T-helper 17 cell (primary cell): ENCODE data around the gene RAB37. TPM values are rescaled to one million over a fixed set of nuclear protein-coding genes. Genes with fewer than 3 reads are reported as not detected.

Experiments used
- ATAC-seq: fragments of 150-1000 bp; cut with Tn5 transposase; 2 replicates; pipeline ENCODE4 v1.10.0; 2021; ENCODE audit warnings: mild to moderate bottlenecking, moderate library complexity
- DNase-seq, 3 donors: peaks; one replicate each; pipeline versions ENCODE4 v3.0.0 to v3.0.0-alpha.2; 2020 to 2021
- H3K9me3 ChIP-seq: one replicate; pipeline ENCODE4 v1.7.0; 2013; ENCODE audit warnings: low read length, mild to moderate bottlenecking; ENCODE audit not compliant: control insufficient read depth, poor library complexity, severe bottlenecking
- H3K27ac Mint-ChIP-seq: one replicate; pipeline ENCODE4 v1.8.0; 2022; ENCODE audit warnings: mild to moderate bottlenecking, moderate library complexity, mixed read lengths
- H3K27me3 Mint-ChIP-seq: one replicate; pipeline ENCODE4 v1.8.0; 2022; ENCODE audit warnings: mixed read lengths
- H3K36me3 Mint-ChIP-seq: one replicate; pipeline ENCODE4 v1.8.0; 2022; ENCODE audit warnings: low read depth, mixed read lengths
- H3K4me1 Mint-ChIP-seq: one replicate; pipeline ENCODE4 v1.8.0; 2022; ENCODE audit warnings: mild to moderate bottlenecking, mixed read lengths
- H3K4me3 Mint-ChIP-seq: one replicate; pipeline ENCODE4 v1.8.0; 2022; ENCODE audit warnings: mild to moderate bottlenecking, moderate library complexity, mixed read lengths
- total RNA-seq, 4 donors: library from RNA in 2 of 4; stranded (reverse) in 2 of 4; gene quantifications; one replicate each; pipeline ENCODE4 v1.2.3 and lab custom pipeline; 2022 to 2026

Gene RAB37
- total RNA-seq, 2 donors from 2014 or later = 41.4 to 83.3 TPM

GRCh38 chr17:74743755-74744154 lies 6.7 kb downstream of the RAB37 start:
- peak overlapping the region; percentile 93 for H3K27ac Mint-ChIP-seq
- peaks cover 59% of the 10 kb centered on the region for H3K4me1 Mint-ChIP-seq
- H3K4me3 Mint-ChIP-seq = peak overlapping the region; percentile 86
- DNase-seq (no peak), ATAC-seq (no peak)
- H3K9me3 ChIP-seq = no peaks in the 10 kb centered on the region
- H3K27me3 Mint-ChIP-seq = no peaks in the 10 kb centered on the region
- H3K36me3 Mint-ChIP-seq = no peaks in the 10 kb centered on the region

DNA sequence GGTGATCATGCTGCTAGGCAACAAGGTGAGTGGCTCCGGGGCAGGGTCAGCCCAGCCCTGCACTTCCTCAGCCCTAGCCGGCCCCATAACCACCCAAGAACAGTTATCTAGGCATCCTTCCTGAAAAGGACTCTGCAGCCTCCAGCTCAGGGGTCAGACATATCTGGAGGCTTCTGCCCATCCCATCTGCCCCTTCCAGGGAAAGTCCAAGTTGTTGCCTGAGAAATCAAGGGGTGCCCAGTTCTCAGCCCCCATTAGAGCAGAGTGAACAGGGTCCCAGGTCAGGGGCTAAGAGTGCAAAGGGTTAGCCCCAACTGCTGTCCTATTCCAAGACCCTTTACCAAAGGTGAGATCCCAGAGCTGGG lies 7.3 kb downstream of the RAB37 start:
- Mint-ChIP-seq H3K4me3 (peak overlapping the region; percentile 86), H3K27ac (peak overlapping the region; percentile 93), H3K36me3 (no peaks in the 10 kb centered on the region), H3K4me1 (peaks cover 54% of the 10 kb centered on the region), H3K27me3 (no peaks in the 10 kb centered on the region)
- H3K9me3 ChIP-seq = no peaks in the 10 kb centered on the region
- ATAC-seq = no peak
- DNase-seq = no peak

GRCh38 chr17:74744714-74745547 lies 7.9 kb downstream of the RAB37 start:
- H3K9me3 ChIP-seq = no peaks in the 10 kb centered on the region
- Mint-ChIP-seq H3K36me3 (peaks cover 4% of the 10 kb centered on the region), H3K4me3 (peak overlapping the region; percentile 86), H3K27me3 (no peaks in the 10 kb centered on the region), H3K27ac (peak overlapping the region; percentile 93), H3K4me1 (peaks cover 56% of the 10 kb centered on the region)
- ATAC-seq (peak; percentile 33), DNase-seq (peak; percentile 76 to 88 (median 78))

GRCh38 chr17:74745548-74746177 lies 8.6 kb downstream of the RAB37 start:
- peaks cover 51% of the 10 kb centered on the region for H3K4me1 Mint-ChIP-seq
- DNase-seq (no peak), ATAC-seq (no peak)
- H3K9me3 ChIP-seq = no peaks in the 10 kb centered on the region
- H3K4me3 Mint-ChIP-seq = no peak overlapping the region
- H3K36me3 Mint-ChIP-seq = peaks cover 6% of the 10 kb centered on the region
- H3K27ac Mint-ChIP-seq = no peak overlapping the region
- no peaks in the 10 kb centered on the region for H3K27me3 Mint-ChIP-seq

GRCh38 chr17:74746376-74746775 lies 9.3 kb downstream of the RAB37 start:
- Mint-ChIP-seq H3K4me1 (peaks cover 56% of the 10 kb centered on the region), H3K36me3 (peaks cover 6% of the 10 kb centered on the region), H3K4me3 (peak overlapping the region; percentile 99), H3K27me3 (no peaks in the 10 kb centered on the region), H3K27ac (no peak overlapping the region)
- no peaks in the 10 kb centered on the region for H3K9me3 ChIP-seq
- DNase-seq = no peak
- no peak for ATAC-seq

DNA sequence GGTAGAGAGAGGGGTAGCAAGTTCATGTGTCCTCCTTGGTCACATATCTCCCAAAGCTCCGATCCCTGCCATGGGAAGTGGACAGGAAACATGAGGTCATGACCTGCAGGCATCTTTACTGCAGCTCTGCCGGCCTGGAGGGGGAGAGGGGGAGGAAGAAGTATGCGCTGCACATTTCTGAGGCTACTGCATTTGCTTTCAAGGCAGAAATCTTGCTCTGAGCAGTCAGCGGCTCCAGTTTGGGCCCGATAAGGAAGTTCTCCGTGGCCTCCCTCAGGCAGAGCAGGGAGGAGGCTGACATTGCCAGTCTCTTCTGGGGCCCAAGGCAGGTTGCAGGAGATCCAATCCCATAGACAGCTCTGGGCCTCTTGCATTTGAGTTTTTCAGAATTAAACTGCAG lies 9.9 kb downstream of the RAB37 start:
- peak overlapping the region; percentile 99 for H3K4me3 Mint-ChIP-seq
- peaks cover 6% of the 10 kb centered on the region for H3K36me3 Mint-ChIP-seq
- H3K4me1 Mint-ChIP-seq = peaks cover 56% of the 10 kb centered on the region

GRCh38 chr17:74748279-74748528 lies 11.1 kb downstream of the RAB37 start:
- no peak for DNase-seq
- Mint-ChIP-seq H3K27ac (peak overlapping the region; percentile 84), H3K4me1 (peaks cover 56% of the 10 kb centered on the region), H3K27me3 (no peaks in the 10 kb centered on the region), H3K36me3 (peaks cover 12% of the 10 kb centered on the region), H3K4me3 (peak overlapping the region; percentile 99)
- ATAC-seq = no peak
- no peaks in the 10 kb centered on the region for H3K9me3 ChIP-seq

More for the DNA sequence above, 9.9 kb downstream of the RAB37 start:
- Mint-ChIP-seq H3K27ac (peak overlapping the region; percentile 29), H3K27me3 (no peaks in the 10 kb centered on the region)
- H3K9me3 ChIP-seq = no peaks in the 10 kb centered on the region
- ATAC-seq = no peak
- no peak for DNase-seq

DNA sequence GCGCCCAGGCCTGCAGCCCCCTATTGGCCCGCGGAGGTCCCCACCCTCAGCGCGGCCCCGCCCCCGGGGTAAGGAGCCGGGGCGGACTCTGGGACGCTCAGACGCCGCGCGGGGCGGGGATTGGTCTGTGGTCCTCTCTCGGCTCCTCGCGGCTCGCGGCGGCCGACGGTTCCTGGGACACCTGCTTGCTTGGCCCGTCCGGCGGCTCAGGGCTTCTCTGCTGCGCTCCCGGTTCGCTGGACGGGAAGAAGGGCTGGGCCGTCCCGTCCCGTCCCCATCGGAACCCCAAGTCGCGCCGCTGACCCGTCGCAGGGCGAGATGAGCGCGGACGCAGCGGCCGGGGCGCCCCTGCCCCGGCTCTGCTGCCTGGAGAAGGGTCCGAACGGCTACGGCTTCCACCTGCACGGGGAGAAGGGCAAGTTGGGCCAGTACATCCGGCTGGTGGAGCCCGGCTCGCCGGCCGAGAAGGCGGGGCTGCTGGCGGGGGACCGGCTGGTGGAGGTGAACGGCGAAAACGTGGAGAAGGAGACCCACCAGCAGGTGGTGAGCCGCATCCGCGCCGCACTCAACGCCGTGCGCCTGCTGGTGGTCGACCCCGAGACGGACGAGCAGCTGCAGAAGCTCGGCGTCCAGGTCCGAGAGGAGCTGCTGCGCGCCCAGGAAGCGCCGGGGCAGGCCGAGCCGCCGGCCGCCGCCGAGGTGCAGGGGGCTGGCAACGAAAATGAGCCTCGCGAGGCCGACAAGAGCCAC lies 11.6 kb downstream of the RAB37 start, which contains the start of gene NHERF1:
Gene NHERF1, plus strand, starts transcription at position 100 of the 750 bp plus-strand sequence. Its CDS starts 219 bp downstream, at position 319.
- H3K4me3 Mint-ChIP-seq = peak within 1 kb of the TSS; percentile 99
- H3K27me3 Mint-ChIP-seq = no peaks in the 10 kb centered on the region
- H3K36me3 Mint-ChIP-seq = peaks cover 12% of the 10 kb centered on the region
- DNase-seq = peak; percentile 90 to 95 (median 91)
- peak; percentile 90 for ATAC-seq
- H3K9me3 ChIP-seq = no peaks in the 10 kb centered on the region
- H3K4me1 Mint-ChIP-seq = peaks cover 55% of the 10 kb centered on the region
- peak within 1 kb of the TSS; percentile 95 for H3K27ac Mint-ChIP-seq

DNA sequence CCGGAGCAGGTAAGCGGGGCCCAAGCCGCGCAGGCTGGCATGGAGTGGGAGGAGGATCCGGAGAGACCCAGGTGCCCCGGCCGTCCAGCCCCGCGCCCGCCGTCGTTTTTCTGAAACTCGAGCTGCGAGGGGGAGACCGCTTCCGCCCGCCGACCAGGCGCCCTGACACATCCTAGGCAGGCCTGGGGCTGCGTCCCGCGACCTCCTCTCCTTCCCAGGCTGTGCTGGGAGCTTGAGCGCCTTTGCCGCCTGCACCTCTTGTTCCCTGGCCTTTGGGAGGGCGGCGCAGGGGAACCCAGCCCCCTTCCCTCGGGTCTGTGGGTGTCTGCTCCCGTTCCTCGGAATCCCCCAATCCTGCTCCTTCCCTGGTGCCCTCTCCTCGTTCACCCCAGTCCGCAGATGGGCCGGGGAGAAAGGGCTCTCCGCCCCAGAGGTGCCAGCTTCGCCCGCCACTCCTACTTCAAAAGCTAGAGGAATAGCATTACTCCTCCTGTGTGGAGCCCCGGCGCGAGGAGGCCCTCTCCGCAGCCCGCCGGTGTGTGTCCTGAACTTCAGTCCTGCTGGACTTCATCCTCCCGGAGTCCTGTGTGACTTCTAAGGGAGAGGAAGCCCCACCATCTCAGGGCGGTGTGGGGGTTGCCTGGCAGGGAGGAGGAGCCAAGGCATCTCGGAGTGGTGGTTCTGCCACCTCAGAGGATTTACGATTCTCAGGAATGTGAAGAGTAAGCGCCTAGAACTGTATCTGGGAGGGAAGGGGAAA lies 12.4 kb downstream of the RAB37 start:
- peak in 2 of 3 donors; percentile 23 to 32 for DNase-seq
- Mint-ChIP-seq H3K27ac (peak overlapping the region; percentile 95), H3K36me3 (peaks cover 12% of the 10 kb centered on the region), H3K4me3 (peak overlapping the region; percentile 99), H3K4me1 (peaks cover 53% of the 10 kb centered on the region), H3K27me3 (no peaks in the 10 kb centered on the region)
- no peak for ATAC-seq
- no peaks in the 10 kb centered on the region for H3K9me3 ChIP-seq

GRCh38 chr17:74750039-74750326 lies 12.9 kb downstream of the RAB37 start:
- Mint-ChIP-seq H3K4me1 (peaks cover 53% of the 10 kb centered on the region), H3K4me3 (peak overlapping the region; percentile 99), H3K27me3 (no peaks in the 10 kb centered on the region), H3K27ac (peak overlapping the region; percentile 95), H3K36me3 (peaks cover 12% of the 10 kb centered on the region)
- H3K9me3 ChIP-seq = no peaks in the 10 kb centered on the region
- ATAC-seq = no peak
- no peak for DNase-seq

DNA sequence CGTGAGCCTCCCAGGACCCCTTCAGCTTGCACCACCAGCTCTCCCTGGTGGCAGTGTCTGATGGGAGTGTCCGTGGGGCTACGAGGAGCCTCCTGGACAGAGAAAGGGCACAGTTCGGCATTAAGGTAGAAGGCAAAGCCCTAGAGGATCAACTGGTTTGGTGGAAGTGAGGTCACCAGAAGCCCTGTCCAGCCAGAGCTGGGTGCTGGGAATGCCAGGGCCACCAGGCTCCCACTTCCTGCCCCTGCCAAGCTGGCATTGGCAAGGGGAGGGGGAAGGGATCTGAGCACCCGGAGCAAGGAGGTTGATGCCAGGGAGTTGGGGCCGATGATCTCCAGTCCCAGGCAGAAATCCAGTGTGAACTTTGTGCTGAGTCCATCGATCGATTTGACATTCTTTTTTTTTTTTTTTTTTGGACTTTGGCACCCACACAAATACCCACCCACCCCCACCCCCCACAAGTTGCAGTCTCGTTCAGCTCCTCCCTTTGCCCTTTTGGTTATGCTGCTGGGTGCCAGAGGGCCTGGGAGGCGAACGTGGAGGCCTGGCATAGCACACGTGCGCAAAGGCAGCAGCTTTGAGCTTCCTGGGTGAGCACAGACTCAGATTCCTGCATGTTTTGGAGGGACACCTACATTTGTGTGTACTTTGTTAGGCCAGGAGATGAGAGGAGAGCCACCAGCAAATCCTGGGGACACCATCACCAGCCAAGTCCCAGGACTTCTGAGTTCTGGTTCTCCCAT lies 13.4 kb downstream of the RAB37 start:
- Mint-ChIP-seq H3K27ac (peak overlapping the region; percentile 95), H3K27me3 (no peaks in the 10 kb centered on the region), H3K4me1 (peaks cover 53% of the 10 kb centered on the region), H3K4me3 (peak overlapping the region; percentile 99), H3K36me3 (peaks cover 12% of the 10 kb centered on the region)
- ATAC-seq (no peak), DNase-seq (no peak)
- no peaks in the 10 kb centered on the region for H3K9me3 ChIP-seq

GRCh38 chr17:74752415-74752814 lies 15.4 kb downstream of the RAB37 start:
- peaks cover 12% of the 10 kb centered on the region for H3K36me3 Mint-ChIP-seq
- ATAC-seq = no peak
- peak overlapping the region; percentile 95 for H3K27ac Mint-ChIP-seq
- peak overlapping the region; percentile 99 for H3K4me3 Mint-ChIP-seq
- DNase-seq = no peak
- no peaks in the 10 kb centered on the region for H3K9me3 ChIP-seq
- H3K4me1 Mint-ChIP-seq = peaks cover 54% of the 10 kb centered on the region
- H3K27me3 Mint-ChIP-seq = no peaks in the 10 kb centered on the region
